ENCODE results near the gene AP3B2.
"Not testable (repeated sequence)": the region's sequence is repeated elsewhere in the genome, so short reads cannot be mapped to it uniquely, and the experiment has no call there.

Gene AP3B2

DNA sequence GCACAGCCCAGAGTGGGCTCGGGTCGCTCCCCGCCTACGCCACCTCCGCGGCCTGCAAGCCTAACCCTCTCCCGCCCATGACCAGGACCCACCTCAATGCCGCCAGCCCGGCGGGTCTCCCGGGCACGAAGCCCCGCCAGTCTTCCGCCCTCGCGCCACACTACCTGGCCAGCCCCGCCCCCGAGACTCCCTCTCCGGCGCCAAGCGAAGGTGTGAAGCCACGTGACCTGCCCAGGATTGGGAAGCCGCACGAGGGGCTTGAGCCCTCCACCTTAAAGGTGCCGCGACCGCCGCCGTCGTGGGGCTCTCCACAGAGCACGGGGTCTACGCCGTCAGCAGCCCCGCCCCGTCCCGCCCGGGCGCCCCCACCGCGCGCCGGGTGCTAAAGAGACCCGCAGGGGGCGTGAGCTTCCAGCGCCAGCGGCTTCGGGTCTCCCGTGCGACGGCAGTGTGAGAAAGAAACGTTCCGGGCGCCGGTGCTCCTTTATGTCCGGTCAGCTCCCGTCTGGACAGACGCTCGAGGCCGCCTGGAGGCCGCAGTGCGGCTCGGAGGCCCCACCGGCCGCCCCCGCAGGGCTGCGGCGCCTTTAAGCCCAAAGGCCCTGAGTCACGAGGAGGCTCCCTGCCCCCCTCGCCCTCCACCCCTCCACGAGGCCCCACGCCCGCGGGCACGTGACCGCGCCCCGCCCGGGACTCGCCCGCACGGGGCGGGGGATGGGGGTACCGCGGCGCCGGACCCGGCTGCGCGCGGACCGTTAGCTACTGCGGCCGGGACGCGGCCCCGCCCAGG, 62.4 kb downstream of the AP3B2 start, which contains the start of gene CPEB1:
CPEB1 (minus strand) TSS at position 319 of the 790 bp plus-strand sequence. CDS start 18,904 bp downstream, outside the sequence.
- DNase-seq, result peak; percentile 5 to 16 (median 10)

DNA sequence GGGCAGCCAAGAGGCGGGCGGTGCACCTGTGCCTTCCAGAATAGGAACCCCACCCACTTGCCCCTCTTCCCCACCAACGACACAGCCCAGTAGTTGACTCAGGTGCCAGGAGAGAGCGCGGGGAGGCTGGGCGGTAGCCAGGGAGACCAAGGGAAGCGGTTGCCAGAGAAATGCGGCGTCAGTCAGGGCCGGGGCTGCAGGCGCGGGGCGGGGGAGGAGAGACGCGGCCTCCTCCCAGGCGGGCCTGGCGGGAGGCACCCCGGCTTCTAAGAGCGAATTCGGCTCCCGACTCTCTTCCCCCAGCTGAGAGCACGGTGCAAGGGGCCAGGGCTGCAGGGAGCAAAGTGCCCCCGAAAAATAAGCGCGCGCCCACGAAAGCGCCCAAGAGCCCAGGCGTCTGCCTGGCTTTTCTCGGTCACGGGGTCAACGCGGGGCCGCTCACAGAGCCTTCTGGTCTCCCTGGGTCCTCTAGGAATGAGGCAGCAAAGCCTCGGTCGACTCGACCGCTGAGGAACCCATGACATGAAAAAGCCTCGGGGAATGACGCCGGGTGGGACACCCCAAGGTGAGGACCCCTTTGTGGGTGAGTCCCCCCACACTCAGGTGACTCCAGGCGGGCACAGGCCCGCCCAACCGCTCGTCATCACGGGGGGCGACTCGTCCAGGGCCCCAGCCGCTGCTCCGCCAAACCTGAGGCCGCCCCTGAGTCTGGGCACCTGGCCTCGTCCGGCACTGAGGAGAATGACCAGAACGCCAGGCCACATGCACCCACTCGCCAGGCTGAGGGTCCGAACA, 63.2 kb downstream of the AP3B2 start:
- no peak for DNase-seq

DNA sequence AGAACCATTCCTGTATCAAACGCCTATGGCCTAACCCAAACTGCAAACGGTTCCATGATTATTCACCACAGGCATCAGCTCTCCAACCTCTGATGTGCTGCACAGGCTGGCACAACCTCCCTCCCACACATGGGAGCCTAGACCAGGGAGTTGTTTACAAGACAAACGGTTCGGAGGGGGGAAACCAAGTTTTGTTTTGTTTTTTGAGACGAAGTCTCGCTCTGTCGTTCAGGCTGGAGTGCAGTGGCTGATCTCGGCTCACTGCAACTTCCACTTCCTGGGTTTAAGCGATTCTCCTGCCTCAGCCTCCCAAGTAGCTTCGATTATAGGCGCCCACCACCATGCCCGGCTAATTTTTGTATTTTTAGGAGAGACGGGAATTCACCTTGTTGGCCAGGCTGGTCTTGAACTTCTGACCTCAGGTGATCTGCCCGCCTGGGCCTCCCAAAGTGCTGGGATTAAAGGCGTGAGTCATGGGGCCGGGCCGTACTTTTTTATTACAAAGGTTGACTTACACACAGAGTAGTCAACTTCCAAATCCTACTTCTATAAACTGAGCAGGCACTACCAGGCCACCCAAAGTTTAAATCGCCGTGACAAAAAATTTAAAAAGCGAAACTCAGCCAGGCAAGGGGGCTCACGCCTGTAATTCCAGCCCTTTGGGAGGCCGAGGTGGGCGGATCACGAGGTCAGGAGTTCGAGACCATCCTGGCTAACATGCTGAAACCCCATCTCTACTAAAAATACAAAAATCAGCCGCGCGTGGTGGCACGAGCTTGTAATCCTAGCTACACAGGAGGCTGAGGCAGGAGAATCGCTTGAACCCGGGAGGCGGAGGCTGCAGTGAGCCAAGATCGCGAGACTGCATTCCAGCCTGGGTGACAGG, 64.5 kb downstream of the AP3B2 start:
- DNase-seq, result not testable (repeated sequence)

DNA sequence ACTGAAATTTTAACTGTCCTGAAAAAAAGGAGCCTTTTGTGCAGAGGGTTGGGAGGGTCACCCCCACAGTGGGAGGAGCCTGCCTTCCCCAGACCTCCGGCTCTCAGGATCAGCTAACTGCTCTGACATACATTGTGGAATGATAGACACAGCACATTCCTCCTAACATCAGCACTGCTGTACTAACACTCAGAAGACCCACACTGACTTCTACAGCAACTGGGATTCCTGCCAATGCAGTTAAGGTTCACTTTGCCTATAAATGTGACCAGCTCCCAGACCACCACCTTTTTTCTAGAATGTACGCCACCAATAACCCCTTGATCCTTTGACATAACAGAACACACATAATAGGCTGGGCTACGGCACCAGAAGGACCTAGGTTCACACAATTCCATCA, 65.7 kb downstream of the AP3B2 start:
- DNase-seq, result no peak

DNA sequence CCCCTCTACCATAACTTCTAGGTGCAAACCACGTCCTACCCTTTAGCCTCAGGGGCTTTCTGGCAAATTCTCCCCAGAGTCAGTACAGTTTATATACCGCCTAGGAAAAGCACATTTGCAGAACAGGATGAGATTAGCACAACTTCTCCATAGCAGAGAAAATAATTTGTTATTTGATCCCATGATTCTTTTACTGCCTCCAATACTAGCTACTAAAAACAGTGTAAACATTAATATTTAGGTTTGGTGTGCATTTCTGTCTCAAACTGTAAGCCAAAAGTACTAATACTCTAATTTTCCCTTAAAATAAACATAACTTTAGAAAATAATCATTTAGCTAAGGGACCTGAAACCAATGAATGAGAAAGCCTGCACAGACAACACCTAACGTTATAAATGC, 67.0 kb downstream of the AP3B2 start:
- no peak for DNase-seq

DNA sequence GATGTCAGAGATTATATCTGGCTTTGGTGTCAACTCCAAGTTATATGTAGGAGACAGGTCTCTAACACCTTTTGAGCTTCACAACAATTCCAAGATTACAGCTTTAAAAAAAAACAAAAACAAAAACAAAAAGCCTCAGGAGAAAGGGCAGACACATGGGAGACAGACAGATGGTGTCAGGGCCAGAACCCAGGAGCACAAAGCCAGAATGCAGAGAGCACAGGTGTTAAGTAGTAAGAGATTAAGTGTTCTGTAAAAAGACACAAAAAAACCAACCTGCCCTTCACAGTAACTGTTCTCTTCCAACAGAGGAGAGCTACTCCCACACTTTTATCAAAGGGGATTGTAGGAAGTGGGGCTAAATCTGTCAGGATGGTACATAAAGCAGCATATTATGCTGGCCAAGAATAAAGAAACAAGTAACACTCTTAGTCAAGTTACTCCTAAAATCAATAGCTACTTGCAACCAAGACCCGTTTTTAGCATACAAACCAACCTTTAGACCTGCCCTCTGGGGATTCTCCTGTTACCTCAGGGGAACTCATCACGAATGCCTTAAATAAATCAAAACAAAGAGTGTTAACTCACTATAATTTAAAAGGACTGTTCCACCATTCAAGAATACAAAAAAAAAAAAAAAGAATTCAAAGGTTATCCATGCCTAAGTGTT, 68.4 kb downstream of the AP3B2 start:
- DNase-seq, result no peak

DNA sequence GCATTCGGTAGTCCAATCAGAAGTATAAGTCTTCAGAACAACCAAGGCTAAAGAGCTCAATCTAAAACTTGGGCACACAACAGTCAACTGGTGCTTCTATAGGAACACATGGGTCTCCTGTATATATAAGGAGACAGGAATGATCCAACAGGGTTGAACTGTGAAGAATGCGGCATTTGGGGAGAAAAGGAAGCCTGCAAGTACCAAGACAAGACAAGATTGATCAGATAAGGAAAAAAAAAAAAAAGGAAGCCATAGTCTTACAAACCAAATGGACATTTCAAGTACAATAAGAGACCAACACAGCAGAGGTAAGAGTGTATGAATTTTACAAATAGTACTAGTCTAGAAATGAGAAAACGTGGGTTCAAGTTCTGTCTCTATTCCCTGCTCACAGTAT, 69.0 kb downstream of the AP3B2 start:
- no peak for DNase-seq

DNA sequence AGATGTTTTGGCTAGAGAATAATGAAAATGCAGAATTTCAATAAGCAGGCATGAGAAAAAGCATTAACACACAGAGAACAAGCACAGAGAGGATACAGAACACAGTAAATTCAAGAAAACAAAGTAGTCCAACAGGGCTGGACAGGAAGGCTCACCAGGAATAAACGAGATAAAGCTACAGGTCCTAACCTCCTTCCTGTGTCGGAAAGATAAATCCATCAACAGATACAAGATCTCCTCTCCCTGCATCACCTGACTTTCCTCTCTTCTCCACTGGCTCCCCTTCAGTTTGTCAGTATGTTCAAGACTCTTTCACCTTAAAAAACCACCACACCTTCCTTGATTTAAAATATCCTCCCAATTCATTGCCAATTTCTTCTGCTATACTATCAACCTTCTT, 73.9 kb downstream of the AP3B2 start:
- no peak for DNase-seq

DNA sequence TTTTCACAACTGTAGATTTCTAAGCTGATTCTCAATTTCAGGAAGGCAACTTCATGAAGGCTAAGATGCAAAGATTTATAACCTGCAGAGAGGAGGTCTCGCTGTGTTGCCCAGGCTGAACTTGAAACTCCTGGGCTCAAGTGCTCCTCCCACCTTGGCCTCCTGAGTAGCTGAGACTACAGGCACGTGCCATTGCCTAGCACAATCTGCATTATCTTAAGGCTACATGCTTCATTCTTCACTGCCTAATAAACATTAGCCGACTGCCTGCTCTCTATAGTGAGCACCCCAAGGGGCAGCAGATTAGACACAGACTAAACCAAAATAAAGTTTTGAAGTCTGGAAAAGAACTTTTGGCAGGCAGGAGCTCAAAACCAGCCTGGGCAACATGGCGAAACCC, 79.6 kb downstream of the AP3B2 start:
- no peak for DNase-seq

DNA sequence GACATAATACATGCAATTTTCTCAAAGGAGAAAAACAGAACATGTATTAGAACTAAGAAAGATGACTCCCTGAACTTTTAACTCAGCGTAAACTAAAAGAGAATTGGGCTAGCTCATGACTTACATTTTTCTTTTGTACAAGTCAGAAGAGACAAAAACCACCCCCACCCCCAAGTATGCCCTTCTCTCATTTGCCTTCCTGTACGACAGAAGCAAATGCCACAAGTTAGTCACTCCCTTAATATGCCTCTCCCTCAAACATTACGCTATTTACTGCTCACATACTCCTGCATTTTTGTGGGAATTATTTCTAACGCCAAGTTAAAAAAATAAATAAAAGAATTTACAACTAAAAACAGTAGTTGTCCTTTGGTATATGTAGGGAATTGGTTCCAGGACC, 84.5 kb downstream of the AP3B2 start:
- no peak for DNase-seq

DNA sequence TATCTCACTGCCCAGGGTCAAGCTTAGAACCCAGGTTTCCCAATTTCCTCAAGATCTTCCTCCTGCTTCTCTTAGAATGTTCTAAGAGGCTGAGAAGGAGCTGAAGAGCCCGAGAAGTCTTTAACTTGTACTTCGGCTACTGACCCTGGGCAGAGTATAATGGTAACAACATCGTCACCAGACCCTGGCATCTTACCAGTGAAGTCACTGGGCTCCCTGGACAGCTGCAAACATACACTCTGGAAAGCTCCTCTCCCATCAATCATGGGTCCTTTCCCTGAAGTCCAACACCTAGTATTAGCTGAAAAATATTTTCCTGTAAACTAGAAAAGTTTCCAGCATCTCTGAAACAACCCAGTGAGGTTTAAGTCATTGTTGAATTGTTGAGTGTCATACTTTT, 85.2 kb downstream of the AP3B2 start:
- no peak for DNase-seq

DNA sequence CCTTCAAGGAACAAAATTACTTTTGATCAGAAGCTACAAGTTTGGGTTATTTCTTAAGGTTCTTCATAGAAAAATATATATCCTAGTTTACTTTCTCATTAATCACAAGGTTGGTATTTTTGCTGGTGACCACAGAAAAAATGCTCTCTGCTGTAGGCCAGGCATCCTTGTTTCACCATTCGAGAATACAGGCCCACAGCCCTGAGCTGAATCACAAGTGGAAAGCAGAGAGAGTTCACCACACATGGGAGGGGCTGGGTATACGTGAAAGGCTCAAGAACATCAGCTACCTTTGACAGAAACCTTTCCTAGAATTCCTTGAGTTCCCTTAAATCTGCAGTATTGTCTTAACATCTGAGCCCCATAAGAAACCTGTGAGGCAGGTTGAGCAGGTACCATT, 85.7 kb downstream of the AP3B2 start:
- no peak for DNase-seq

DNA sequence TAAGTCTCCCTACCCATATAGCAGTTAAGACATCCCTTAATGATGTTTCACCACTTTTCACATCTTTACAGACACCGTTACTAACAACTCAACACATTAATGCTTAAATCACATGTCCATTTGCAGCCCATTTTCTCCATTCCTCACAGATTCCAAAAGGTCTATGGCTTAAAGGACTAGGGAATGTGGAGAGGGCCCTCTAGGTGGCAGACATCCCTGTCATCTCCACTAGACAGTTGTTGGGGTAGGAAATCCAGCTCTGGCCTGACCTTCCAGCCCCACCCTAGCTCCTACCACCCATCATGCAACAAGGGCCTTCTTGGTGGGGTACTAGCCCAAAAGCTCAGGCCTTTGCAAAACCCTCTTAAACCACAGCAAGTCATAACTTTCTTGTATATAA, 87.7 kb downstream of the AP3B2 start:
- DNase-seq, result no peak

DNA sequence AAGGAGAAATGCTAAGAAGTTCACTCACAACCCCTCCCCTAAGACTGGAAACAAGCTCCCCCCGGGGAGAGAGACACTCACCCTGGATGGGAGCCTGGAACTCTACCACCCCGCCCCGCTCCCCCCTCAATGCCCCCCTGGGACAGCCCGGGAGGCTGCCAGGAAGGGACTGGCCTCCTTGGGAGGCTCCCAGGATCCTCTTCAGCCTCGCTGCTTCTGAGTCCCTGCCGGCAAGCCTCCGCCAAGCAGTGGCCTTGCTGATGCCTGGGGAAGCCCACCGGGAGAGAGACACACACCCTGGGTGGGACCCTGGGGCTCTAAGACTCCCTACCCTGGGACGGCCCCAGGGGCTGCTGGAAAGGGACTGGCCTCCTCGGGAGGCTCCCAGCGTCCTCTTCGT, 95.9 kb downstream of the AP3B2 start:
- no peak for DNase-seq

DNA sequence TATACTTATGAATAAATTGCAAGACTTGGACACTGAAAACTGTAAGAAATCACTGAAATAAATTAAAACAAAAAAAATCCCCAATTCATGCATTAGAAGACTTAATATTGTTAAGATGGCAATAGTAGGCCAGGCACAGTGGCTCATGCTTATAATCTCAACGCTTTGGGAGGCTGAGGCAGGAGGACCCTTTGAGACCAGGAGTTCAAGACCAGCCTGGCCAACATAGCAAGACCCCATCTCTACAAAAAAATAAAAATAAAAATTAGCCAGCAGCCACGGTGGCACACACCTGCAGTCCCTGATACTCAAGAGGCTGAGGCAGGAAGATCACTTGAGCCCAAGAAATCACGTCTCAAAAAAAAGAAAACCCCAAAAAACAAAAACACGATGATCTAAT, 98.3 kb downstream of the AP3B2 start:
- DNase-seq, result no peak
